Left kidney (tissue), 8 donors: ENCODE measurements around the gene PFKP. TPM values are rescaled to one million over a fixed set of nuclear protein-coding genes. Genes with fewer than 3 reads are reported as not detected.

ENCODE experiments used
- DNase-seq: peaks from one replicate; pipeline ENCODE4 v3.0.0-alpha.2; 2013
- long read RNA-seq, 8 donors: transcript quantifications; one replicate each; lab custom pipeline, GENCODE V29; 2026
- polyA plus RNA-seq: library from polyadenylated mRNA; unstranded; fragments of 120-200 nt; gene quantifications from one replicate; pipeline ENCODE4 v1.2.1, GENCODE V29; 2013; ENCODE audit not compliant: insufficient read length

Gene PFKP
- polyA plus RNA-seq, result 31.5 TPM
- long read RNA-seq, donor 1, partial matches to known transcripts, result 26 of 31 reads
- long read RNA-seq, donor 1, other reads (novel, unspliced or antisense), result 0 of 31 reads
- long read RNA-seq, donor 2, partial matches to known transcripts, result 15 of 20 reads
- long read RNA-seq, donor 2, other reads (novel, unspliced or antisense), result 0 of 20 reads
- long read RNA-seq, donor 3, partial matches to known transcripts, result 21 of 23 reads
- long read RNA-seq, donor 3, other reads (novel, unspliced or antisense), result 0 of 23 reads
- long read RNA-seq, donor 4, result 0 reads
- long read RNA-seq, donor 5, transcript PFKP-203 (22 exons, 2,654 nt), result major isoform, 8 of 38 reads
- long read RNA-seq, donor 5, partial matches to known transcripts, result 30 of 38 reads
- long read RNA-seq, donor 5, other reads (novel, unspliced or antisense), result 0 of 38 reads
- long read RNA-seq, donor 6, transcript PFKP-203 (22 exons, 2,654 nt), result major isoform, 5 of 30 reads
- long read RNA-seq, donor 6, partial matches to known transcripts, result 24 of 30 reads
- long read RNA-seq, donor 6, other reads (novel, unspliced or antisense), result 0 of 30 reads
- long read RNA-seq, donor 7, transcript PFKP-203 (22 exons, 2,654 nt), result major isoform, 12 of 42 reads
- long read RNA-seq, donor 7, partial matches to known transcripts, result 30 of 42 reads
- long read RNA-seq, donor 7, other reads (novel, unspliced or antisense), result 0 of 42 reads
- long read RNA-seq, donor 8, partial matches to known transcripts, result 5 of 7 reads
- long read RNA-seq, donor 8, other reads (novel, unspliced or antisense), result 0 of 7 reads

DNA sequence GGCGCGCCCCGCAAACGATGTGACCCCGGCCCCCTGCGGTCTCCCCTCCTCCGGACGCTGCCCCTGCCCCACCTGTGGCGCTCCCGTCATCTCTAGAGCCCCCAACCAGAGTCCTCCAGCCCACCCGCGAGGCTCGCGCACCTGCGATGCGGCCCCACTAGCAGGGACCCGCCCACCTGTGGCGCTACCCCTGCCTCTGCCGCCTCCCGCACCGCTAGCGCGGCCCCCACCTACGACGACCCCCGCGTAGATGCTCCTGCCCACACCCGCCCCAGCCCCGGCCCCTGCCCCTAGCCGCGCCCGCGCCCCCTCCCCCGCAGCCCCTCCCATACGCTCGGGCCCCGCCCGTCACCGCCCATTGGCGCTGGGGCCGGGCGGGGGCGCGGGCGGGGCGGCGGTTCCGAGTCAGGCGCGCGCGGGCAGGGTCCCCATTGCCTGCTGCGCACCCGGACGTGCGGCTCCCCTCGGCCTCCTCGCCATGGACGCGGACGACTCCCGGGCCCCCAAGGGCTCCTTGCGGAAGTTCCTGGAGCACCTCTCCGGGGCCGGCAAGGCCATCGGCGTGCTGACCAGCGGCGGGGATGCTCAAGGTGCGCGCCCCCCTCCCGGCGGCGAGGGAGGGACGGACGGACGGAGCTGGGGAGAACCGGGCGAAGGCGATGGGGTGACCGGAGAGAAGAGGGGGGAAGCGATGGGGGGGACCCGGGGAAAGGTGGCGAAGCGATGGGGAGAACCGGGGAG, at the start of gene PFKP:
Gene PFKP, plus strand, starts transcription at position 431 of the 741 bp plus-strand sequence. Its CDS starts 48 bp downstream, at position 479.
- no peak for DNase-seq

DNA sequence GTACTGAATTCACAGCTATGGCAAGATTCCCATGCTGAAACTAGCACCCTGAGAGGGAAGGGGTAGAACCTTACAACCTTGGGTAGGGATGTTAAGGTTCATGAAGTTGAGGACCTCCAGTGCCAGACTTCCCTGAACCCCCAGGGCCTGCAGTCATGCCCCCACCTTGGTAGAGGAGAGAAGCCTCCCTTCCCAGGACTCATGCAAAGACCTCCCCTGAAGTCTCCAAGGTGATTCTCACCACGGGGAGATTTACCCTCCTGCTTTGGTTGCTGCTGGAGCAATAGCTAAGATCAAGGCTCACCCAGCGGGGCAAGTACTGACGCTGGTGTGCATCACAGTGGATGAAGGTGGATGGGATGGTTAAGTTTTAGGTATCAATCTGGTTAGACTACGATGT, 49.1 kb upstream of the PFKP start:
- DNase-seq, result no peak

DNA sequence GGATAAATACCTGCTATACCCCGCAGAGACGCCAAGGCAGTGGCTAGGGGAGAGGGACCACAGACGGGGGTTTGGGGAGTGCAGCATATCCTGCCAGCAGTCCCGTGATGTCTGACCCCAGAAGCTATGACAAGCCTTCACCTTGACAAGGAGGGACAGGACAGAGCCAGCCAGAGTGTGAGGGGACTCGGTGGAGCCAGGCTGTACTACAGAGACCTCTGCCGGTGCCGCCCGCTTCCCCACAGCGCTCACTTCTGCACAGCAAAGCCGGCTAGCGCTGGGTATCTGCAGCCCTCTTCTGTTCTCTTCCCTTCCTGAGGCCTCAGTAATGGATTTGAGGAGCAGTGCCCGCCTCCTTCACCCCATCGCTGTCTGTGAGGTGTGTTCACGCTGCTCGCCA, 47.0 kb upstream of the PFKP start:
- no peak for DNase-seq

DNA sequence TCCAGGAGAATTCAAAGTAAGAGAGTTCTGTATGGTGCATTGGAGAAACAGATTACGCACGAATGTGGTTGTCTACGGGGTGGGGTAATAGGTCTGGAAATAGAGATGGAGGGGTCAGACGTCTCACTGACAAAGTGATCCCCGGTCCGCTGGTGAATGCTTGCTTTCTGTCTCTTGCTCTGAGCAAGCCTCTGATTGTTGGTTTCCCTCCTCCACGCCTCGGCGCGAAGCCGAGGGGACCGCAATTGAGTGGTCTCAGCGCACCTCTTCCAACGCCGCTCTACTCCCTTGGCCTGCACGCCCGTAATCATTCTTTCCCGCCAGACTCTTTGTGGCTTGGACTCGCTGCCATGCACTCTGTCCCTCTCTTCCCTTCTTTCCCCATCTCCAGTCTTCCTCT, 46.5 kb upstream of the PFKP start:
- no peak for DNase-seq

DNA sequence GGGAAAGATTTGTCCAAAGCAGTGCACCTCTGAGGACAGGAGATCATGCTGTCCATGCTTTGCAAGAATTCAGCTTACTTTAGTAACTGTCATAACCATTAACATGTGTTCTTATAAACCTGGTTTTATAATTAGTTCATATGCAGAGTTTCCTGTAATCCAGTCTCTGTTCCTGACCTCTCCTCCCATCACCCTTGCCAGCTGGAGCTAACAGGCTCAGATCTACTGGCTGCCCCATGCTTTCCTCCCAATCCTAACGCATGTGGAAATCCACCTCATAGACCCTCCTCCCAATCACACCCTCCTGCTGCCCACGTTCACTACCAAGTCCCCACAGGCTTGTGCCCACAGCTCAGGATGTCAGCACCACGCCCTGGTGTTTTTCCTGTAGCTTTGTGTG, 45.3 kb upstream of the PFKP start:
- no peak for DNase-seq

DNA sequence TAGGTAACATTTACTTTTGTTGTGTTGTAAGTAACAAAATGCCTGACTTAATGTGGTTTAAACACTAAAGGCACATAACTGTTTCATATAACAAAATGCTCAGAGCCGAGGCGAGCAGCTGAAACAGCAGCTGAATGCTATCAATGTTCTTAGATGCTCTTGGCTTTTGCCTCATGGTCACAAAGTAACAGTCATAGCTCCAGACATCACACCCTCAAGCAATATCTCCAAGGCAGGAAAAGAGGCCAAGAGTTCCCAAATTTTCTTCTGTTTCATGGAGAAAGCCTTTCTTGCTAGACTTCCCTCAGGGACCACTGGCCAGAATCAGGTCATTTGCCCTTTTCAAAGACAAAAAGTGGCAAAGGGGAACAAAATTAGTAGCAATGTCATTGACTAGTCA, 43.5 kb upstream of the PFKP start:
- no peak for DNase-seq

DNA sequence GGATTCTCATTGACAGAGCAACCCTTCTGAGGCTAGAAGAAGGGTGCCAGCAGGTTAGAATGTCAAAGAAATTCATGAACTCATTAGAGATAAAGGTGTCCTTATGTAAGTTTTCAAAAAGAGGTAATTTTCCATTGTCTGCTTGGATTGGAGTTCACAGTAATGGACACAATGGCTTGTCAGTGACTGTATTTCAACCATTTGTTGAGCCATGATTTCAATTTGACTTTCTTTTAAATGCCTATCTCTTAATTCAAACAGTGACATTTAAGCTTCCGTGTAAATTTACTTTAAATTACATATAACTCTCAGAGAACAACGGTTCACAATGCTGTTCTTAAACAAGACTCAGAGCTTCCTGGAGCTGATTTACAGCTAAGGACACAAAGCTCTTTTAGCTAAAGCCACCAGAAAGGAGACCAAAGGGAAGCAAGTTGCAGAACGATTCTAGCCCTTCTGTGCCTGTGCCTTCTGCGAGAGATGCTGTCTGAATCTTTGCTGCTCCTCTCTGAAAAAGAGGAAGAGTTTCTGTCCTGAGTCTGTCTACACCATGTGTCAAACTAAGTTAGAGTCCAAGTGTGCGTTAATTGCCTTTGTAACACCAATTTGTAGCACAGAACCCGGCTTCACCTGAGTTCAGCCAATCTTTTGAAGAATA, 42.2 kb upstream of the PFKP start:
- no peak for DNase-seq

DNA sequence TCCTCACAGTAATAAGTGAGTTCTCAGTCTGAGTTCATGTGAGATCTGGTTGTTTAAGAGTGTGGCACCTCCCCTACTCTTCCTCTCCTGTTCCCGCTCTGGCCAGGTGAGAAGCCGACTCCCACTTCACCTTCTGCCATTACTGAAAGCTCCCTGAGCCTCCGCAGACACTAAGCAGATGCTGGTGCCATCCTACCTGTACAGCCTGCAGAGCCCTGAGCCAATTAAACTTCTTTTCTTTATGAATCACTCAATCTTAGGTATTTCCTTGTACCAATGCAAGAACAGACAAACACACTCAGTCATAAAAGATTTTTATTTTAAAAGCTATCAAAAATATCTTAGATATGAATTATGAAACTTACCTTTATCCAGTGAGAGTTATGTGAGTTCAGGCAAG, 39.5 kb upstream of the PFKP start:
- no peak for DNase-seq

DNA sequence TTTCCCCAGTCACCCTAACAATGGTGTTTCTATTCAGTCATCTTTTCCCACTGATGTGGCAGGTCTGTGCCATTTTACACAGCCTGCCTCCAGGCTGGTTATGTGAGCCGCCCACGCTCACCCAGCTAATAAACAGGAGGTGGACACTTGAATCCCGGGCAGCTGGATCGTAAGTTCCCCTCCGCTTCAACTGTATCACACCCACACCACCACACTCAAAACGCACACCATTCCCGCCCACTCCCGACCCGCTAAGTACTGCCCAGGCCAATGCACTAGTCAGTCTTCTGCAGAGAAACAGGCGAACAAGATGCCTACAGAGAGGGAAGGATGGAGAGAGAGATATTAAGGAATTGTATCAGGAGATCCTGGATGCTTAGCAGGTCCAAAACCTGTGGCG, 38.9 kb upstream of the PFKP start:
- DNase-seq, result no peak

DNA sequence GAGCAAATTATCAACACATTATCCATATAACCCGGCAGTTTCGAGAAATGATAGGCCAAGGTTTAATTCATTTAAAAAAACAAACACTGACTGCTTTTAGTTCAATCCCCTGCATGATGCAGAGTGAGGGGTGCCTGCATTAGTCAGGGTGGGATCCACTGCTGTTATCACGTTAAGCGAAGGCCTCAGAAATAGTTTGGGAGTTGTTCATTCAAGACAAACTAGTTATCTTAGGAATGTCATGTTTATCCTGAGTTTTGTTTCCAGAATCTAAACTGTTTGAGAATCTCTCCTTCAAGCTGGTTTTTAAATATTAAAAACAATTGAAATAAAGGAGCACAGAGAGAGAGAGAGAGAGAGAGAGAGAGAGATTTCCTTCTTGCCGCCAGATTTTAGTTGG, 36.6 kb upstream of the PFKP start:
- no peak for DNase-seq

DNA sequence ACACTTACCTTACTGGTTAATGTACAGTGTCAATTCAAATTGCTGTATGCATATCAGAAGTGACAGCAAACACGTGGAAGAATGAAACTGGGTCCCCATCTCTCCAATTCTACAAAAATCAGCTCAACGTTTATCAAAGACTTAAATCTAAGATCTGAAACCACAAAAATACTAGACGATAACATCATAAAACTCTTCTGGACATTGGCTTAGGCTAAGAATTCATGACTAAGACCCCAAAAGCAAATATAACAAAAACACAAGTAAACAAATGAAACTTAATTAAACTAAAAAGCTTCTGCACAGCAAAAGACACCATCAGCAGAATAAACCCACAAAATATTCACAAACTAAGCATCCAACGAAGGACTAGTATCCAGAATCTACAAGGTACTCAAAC, 35.9 kb upstream of the PFKP start:
- no peak for DNase-seq

DNA sequence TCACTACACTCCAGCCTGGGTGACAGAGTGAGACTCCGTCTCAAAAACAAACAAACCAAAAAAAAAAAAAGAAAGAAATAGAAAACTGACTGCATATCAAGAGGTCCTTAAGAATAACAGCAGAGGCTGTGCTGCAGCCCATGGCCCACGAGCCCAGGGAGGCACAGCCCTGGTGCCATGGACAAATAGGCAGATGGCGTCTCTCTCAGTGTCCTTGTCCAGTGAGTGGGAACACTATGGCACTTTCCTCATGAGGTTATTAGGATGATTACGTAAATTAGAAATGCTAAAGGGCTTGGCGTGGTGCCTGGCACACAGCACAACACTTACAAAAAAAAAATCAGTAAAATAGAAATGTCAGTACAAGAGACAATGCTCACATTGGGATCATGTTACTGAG, 33.4 kb upstream of the PFKP start:
- no peak for DNase-seq

DNA sequence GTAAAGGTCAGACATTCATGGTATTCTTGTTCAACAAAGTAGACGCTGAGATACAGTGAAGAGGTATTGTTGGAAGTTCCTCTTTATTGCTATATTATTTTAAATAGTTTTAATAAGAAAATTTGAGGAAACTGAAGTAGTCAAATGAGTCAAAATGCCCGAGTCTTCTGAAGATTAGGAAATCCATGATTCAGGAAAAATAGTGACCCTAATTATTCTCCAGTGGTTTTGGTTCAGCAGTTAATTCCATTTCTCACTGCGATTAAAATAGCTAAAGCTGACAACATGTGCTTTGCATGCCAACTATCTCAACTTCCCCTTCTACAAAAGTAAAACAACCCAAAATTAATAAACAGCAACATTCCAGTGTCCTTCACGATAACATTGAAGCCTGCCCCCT, 32.7 kb upstream of the PFKP start:
- no peak for DNase-seq

DNA sequence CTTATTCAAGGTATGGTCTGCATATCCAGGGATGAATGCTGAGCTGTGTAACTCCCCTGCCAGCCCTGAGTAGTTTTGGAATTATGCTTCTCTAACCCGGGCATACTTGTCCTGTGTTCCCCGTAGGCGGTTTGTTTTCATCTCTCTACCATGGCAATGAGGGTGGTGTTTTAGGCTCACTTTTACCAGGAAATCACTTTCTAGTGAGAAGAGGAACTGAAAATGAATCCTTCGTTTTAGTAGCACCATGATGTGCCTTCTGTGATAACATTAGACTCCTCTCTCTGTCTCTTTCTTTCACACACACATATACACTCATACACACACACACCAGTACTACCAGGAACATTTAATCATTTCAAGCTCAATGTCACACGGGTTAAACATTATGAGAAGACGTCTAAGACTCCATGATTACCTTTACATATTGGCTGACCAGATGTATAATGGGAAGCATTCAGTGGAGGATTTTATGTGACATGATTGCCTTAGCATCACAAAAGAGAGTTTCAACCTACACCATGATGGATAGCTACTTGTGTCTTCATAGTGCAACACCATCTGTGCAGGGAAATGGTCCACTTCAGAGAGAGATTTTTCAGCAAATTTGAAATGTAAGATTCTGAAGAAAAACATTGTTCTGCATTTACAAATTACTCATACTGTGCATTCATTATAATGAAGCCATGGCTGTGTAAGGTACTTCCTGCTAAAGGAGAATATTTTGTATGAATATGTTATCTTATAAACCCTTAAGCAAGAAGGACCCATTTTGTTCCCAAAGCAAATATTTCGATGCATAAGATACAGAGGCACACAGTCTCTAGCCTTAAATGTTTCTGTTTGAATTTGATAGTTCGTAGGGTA, 31.0 kb upstream of the PFKP start:
- DNase-seq, result no peak

DNA sequence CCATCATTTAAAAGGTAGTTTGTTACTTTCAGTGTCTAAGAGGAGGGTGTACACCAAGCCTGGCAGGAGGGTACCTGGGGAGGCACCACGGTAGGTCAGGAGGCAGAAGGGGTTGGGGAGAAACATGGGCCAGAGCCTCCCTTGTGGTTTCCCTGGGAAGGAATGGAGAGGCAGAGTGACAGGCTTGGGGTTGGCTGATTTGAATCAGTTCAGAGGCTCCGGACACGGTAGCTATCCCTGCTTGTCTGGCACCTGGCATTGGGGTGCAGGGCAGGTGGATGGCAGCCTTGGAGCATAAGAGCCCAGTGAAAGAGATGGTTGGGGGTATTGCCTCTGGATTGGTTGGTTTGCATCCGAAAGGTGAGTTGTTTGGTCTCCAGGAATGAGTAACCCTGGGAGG, 30.2 kb upstream of the PFKP start:
- DNase-seq, result no peak

DNA sequence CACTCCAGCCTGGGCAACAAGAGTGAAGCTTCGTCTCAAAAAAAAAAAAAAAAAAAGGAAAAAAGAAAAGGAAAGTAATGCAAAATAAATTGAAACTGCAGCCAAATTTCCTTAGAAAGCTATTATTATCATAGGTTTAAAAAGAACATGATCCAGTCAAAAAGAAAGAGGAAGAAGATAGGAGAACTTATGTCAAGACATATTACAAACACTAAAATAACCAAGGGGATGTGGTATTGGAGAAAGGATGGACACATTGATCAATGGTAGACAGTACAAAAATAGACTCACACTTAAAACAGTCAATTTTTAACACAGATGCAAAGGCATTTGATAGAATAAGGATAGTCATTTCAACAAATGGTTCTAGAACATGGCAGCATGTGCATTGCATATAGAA, 27.3 kb upstream of the PFKP start:
- DNase-seq, result no peak

DNA sequence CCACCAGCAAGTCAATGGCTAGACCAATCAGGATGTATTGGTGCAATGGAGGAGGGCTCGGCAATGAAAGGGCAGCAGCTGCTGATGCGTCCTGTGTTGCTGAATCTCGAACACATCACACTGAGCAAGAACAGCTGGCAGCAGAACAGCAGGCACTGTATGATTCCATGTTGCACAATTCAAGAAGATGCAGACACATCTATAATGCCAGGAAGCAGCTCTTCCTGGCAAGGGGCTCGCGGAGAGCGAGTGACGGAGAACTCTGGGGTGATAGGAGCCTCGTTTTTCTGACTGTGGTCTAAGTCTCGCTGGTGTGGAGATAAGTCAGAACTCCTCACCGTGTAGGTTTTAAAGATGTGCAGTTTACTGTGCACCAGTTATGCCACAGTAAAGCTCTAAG, 24.8 kb upstream of the PFKP start:
- no peak for DNase-seq

DNA sequence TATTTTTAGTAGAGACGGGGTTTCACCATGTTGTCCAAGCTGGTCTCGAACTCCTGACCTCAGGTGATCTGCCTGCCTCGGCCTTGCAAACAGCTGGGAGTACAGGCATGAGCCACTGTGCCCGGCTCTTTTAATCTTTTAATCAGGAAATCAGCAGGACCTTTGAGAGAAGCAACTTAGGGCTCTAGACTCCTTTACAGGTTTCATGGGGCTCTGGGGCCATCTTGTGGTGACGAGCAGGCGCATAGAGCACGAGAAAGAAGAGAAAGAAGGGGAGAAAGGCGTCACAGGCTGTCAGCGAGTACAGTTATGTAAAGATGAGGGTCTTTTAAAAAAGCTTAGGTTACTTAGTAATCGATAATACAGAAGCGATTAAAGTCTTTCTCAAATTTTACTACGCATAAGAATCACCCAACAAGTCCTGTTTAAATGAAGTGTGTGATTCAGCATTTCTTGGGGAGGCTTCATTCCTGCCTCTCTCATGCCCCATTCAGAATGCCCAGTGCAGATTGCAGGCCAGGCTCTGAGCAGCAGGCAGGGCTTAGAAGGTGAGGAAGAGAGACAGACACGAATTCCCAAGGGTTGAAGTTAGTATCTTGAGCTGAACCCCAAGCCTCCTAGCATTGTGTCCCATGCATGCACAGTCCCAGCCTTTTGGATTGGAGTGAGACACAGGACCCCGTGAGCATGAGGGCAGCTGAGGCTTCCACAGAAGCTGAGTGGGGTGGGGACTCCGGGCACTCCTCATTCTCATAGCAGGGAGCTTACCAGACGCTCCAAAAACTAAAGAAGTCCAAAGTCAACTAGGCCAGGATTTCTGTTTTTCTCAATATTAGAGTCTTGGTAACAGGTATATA, 23.6 kb upstream of the PFKP start:
- peak; percentile 61 for DNase-seq

DNA sequence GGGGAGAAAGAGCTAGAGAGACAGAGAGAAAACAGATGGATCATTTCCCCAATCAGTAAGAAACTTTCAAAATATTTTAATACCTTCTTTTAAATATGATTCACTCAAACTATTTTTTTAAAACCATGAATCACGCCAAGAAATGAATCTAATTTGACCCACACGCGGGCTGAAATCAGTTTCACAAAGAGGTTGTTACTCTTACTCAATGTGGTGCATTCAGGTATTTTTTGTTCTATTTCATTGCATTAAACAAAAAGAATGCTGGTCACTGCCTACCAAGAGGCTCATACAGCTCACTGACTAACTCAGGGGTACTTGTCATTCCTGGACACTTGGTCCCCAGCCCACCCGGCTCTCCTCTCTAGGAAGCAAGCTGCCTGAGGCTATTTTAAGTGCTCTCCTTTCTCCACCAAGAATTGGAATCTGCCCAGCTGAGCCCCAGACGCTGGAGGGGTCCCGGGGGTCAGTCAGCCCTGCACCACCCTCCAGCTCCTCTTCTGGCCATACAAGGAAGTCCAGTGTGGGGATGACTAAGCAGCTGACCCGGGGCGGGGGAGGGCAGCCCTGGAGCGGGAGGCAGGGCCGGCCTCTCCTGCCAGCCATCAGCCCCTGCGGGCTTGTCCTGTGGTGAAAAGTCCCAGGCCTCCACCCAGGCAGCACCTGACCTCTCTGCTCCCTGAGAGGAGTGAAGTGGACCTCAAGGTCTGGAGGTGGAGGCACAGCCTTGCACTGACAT, 21.7 kb upstream of the PFKP start:
- DNase-seq, result no peak
